HAP-1 (cell line): ENCODE data around the gene PPP2R3B.
"Not testable (repeated sequence)": the region's sequence is repeated elsewhere in the genome, so short reads cannot be mapped to it uniquely, and the experiment has no call there.

ENCODE experiments used
- DNase-seq, 2 experiments: peaks; one replicate each; pipeline ENCODE4 v3.0.0-alpha.2; 2016 to 2020; ENCODE audit warnings: low spot score in 2 of 2
- H3K27me3 ChIP-seq: fragments of 250-450 bp; sonication (Bioruptor Pico); 2 replicates; pipeline ENCODE4 v1.5.1; 2020; ENCODE audit warnings: low read depth, mild to moderate bottlenecking, moderate library complexity
- H3K36me3 ChIP-seq: fragments of 250-450 bp; sonication (Bioruptor Pico); replicated peaks from 2 replicates; pipeline ENCODE4 v1.5.1; 2020; ENCODE audit warnings: mild to moderate bottlenecking
- H3K4me1 ChIP-seq: fragments of 250-450 bp; sonication (Bioruptor Pico); 2 replicates; pipeline ENCODE4 v1.5.1; 2020; ENCODE audit warnings: mild to moderate bottlenecking
- H3K4me3 ChIP-seq: fragments of 250-450 bp; sonication (Bioruptor Pico); 2 replicates; pipeline ENCODE4 v1.5.1; 2020; ENCODE audit warnings: mild to moderate bottlenecking, moderate library complexity
- H3K9me3 ChIP-seq: fragments of 250-450 bp; sonication (Bioruptor Pico); 2 replicates; pipeline ENCODE4 v1.5.1; 2020; ENCODE audit warnings: mild to moderate bottlenecking, moderate library complexity
- in situ Hi-C: fragments of 300-500 bp; cut with MboI; formaldehyde crosslinking; loops from 3 replicates; pipeline ENCODE4 v1.14.3; 2020; ENCODE audit warnings: low sequenced_read_pairs, inconsistent platforms, mixed read lengths

The PPP2R3B gene

GRCh38 chrX:358651-359143 lies 28.0 kb downstream of the PPP2R3B start:
- peaks cover 30% of the 10 kb centered on the region for H3K36me3 ChIP-seq
- no peaks in the 10 kb centered on the region for H3K4me1 ChIP-seq
- no peaks in the 10 kb centered on the region for H3K27me3 ChIP-seq
- DNase-seq, result no peak
- H3K9me3 ChIP-seq, result peaks cover 10% of the 10 kb centered on the region
- H3K4me3 ChIP-seq, result no peak overlapping the region
- in situ Hi-C loops, result no loop called here

- no peaks in the 10 kb centered on the region for H3K4me1 ChIP-seq
- H3K9me3 ChIP-seq, result peaks cover 10% of the 10 kb centered on the region
- DNase-seq, result no peak
- H3K36me3 ChIP-seq, result peaks cover 30% of the 10 kb centered on the region
- in situ Hi-C loops, result no loop called here
- H3K27me3 ChIP-seq, result no peaks in the 10 kb centered on the region
- H3K4me3 ChIP-seq, result no peak overlapping the region
Observed at GRCh38 chrX:357693-358471, 28.8 kb downstream of the PPP2R3B start.

- H3K4me1 ChIP-seq, result no peaks in the 10 kb centered on the region
- no peak for DNase-seq
- in situ Hi-C loops, result no loop called here
- no peaks in the 10 kb centered on the region for H3K27me3 ChIP-seq
- peaks cover 34% of the 10 kb centered on the region for H3K36me3 ChIP-seq
- H3K9me3 ChIP-seq, result peaks cover 10% of the 10 kb centered on the region
- H3K4me3 ChIP-seq, result no peak overlapping the region
Observed at GRCh38 chrX:357035-357692, 29.5 kb downstream of the PPP2R3B start.

- H3K4me1 ChIP-seq, result no peaks in the 10 kb centered on the region
- in situ Hi-C loops, result no loop called here
- no peak for DNase-seq
- H3K36me3 ChIP-seq, result peaks cover 34% of the 10 kb centered on the region
- H3K4me3 ChIP-seq, result no peak overlapping the region
- H3K27me3 ChIP-seq, result no peaks in the 10 kb centered on the region
- peaks cover 10% of the 10 kb centered on the region for H3K9me3 ChIP-seq
Observed at GRCh38 chrX:356385-357034, 30.2 kb downstream of the PPP2R3B start.

GRCh38 chrX:355329-356050 lies 31.2 kb downstream of the PPP2R3B start:
- H3K27me3 ChIP-seq, result no peaks in the 10 kb centered on the region
- DNase-seq, result no peak
- peaks cover 8% of the 10 kb centered on the region for H3K9me3 ChIP-seq
- in situ Hi-C loops, result no loop called here
- peaks cover 25% of the 10 kb centered on the region for H3K36me3 ChIP-seq
- no peak overlapping the region for H3K4me3 ChIP-seq
- no peaks in the 10 kb centered on the region for H3K4me1 ChIP-seq

GRCh38 chrX:353566-354535 lies 32.9 kb downstream of the PPP2R3B start:
- H3K4me1 ChIP-seq, result no peaks in the 10 kb centered on the region
- in situ Hi-C loops, result no loop called here
- H3K9me3 ChIP-seq, result no peaks in the 10 kb centered on the region
- no peak for DNase-seq
- H3K4me3 ChIP-seq, result no peak overlapping the region
- H3K36me3 ChIP-seq, result peaks cover 14% of the 10 kb centered on the region
- no peaks in the 10 kb centered on the region for H3K27me3 ChIP-seq

GRCh38 chrX:352582-353314 lies 34.0 kb downstream of the PPP2R3B start:
- Histone ChIP-seq H3K36me3 (peaks cover 9% of the 10 kb centered on the region), H3K4me3 (no peak overlapping the region), H3K9me3 (no peaks in the 10 kb centered on the region), H3K4me1 (no peaks in the 10 kb centered on the region), H3K27me3 (no peaks in the 10 kb centered on the region)
- in situ Hi-C loops, result no loop called here
- no peak for DNase-seq

GRCh38 chrX:352181-352580 lies 34.5 kb downstream of the PPP2R3B start:
- H3K36me3 ChIP-seq, result peaks cover 4% of the 10 kb centered on the region
- no peak for DNase-seq
- no peaks in the 10 kb centered on the region for H3K27me3 ChIP-seq
- no peaks in the 10 kb centered on the region for H3K9me3 ChIP-seq
- in situ Hi-C loops, result no loop called here
- no peak overlapping the region for H3K4me3 ChIP-seq
- no peaks in the 10 kb centered on the region for H3K4me1 ChIP-seq

- no peak for DNase-seq
- Histone ChIP-seq H3K4me1 (no peaks in the 10 kb centered on the region), H3K27me3 (no peaks in the 10 kb centered on the region), H3K4me3 (no peak overlapping the region), H3K9me3 (no peaks in the 10 kb centered on the region), H3K36me3 (peaks cover 4% of the 10 kb centered on the region; the same call in 1 of the 2 replicates)
- in situ Hi-C loops, result no loop called here
Observed at GRCh38 chrX:351736-352135, 35.0 kb downstream of the PPP2R3B start.

- H3K4me1 ChIP-seq, in situ Hi-C loops, H3K27me3 ChIP-seq, H3K9me3 ChIP-seq, DNase-seq, H3K4me3 ChIP-seq, H3K36me3 ChIP-seq: not testable (repeated sequence)
Observed at GRCh38 chrX:351324-351641, 35.4 kb downstream of the PPP2R3B start.

GRCh38 chrX:350534-351323 lies 36.0 kb downstream of the PPP2R3B start:
- in situ Hi-C loops, result no loop called here
- H3K27me3 ChIP-seq, result no peaks in the 10 kb centered on the region
- H3K36me3 ChIP-seq, result peaks cover 4% of the 10 kb centered on the region; the same call in 1 of the 2 replicates
- H3K4me1 ChIP-seq, result no peaks in the 10 kb centered on the region
- H3K9me3 ChIP-seq, result no peaks in the 10 kb centered on the region
- DNase-seq, result no peak
- H3K4me3 ChIP-seq, result no peak overlapping the region

GRCh38 chrX:350148-350533 lies 36.6 kb downstream of the PPP2R3B start:
- Histone ChIP-seq H3K4me3 (no peak overlapping the region), H3K36me3 (peaks cover 5% of the 10 kb centered on the region; the same call in 1 of the 2 replicates), H3K27me3 (no peaks in the 10 kb centered on the region), H3K4me1 (no peaks in the 10 kb centered on the region), H3K9me3 (no peaks in the 10 kb centered on the region)
- in situ Hi-C loops, result no loop called here
- no peak for DNase-seq
